Stimulated activated naive CD8-positive, alpha-beta T cell treated with anti-CD3 and anti-CD28 coated beads, Interleukin-15, Interleukin-2, amounts not matched to agents 100 ng/mL and 50 ng/mL, for 24 hours (primary cell): ENCODE measurements around the gene NPHP4.
A peak's percentile ranks its signal among the peaks of the same experiment; 100 is the strongest.

Experiments
- H3K27ac Mint-ChIP-seq: one replicate; pipeline ENCODE4 v1.8.0; 2021; ENCODE audit warnings: mild to moderate bottlenecking, mixed read lengths
- H3K27me3 Mint-ChIP-seq: one replicate; pipeline ENCODE4 v1.8.0; 2021; ENCODE audit warnings: mixed read lengths
- H3K36me3 Mint-ChIP-seq: one replicate; pipeline ENCODE4 v1.8.0; 2021; ENCODE audit warnings: low read depth, mixed read lengths
- H3K4me1 Mint-ChIP-seq: one replicate; pipeline ENCODE4 v1.8.0; 2021; ENCODE audit warnings: low read depth, mixed read lengths
- H3K4me3 Mint-ChIP-seq: one replicate; pipeline ENCODE4 v1.8.0; 2021; ENCODE audit warnings: mild to moderate bottlenecking, mixed read lengths
- H3K9me3 Mint-ChIP-seq: one replicate; pipeline ENCODE4 v1.8.0; 2021; ENCODE audit warnings: mixed read lengths

The NPHP4 gene

GRCh38 chr1:5992026-5992813 lies at the start of gene NPHP4:
Gene NPHP4, minus strand, starts transcription at chr1:5992425. Its CDS starts 6,136 bp downstream, at chr1:5986289.
- H3K4me1 Mint-ChIP-seq = peaks cover 21% of the 10 kb centered on the region
- no peaks in the 10 kb centered on the region for H3K27me3 Mint-ChIP-seq
- H3K9me3 Mint-ChIP-seq = no peaks in the 10 kb centered on the region
- H3K4me3 Mint-ChIP-seq = peak within 1 kb of the TSS; percentile 95
- H3K36me3 Mint-ChIP-seq = no peaks in the 10 kb centered on the region
- peak within 1 kb of the TSS; percentile 93 for H3K27ac Mint-ChIP-seq

GRCh38 chr1:6041432-6042062 lies 49.3 kb upstream of the NPHP4 start:
- peaks cover 41% of the 10 kb centered on the region for H3K36me3 Mint-ChIP-seq
- H3K27ac Mint-ChIP-seq = peak overlapping the region; percentile 77
- no peaks in the 10 kb centered on the region for H3K9me3 Mint-ChIP-seq
- no peaks in the 10 kb centered on the region for H3K27me3 Mint-ChIP-seq
- no peak overlapping the region for H3K4me3 Mint-ChIP-seq
- H3K4me1 Mint-ChIP-seq = peaks cover 17% of the 10 kb centered on the region

- no peak overlapping the region for H3K27ac Mint-ChIP-seq
- H3K36me3 Mint-ChIP-seq = peaks cover 40% of the 10 kb centered on the region
- no peaks in the 10 kb centered on the region for H3K27me3 Mint-ChIP-seq
- H3K4me3 Mint-ChIP-seq = no peak overlapping the region
- H3K9me3 Mint-ChIP-seq = no peaks in the 10 kb centered on the region
- peaks cover 23% of the 10 kb centered on the region for H3K4me1 Mint-ChIP-seq
Measured at GRCh38 chr1:6040861-6041415, 48.7 kb upstream of the NPHP4 start.

- Mint-ChIP-seq H3K4me1 (peaks cover 28% of the 10 kb centered on the region), H3K9me3 (no peaks in the 10 kb centered on the region), H3K4me3 (no peak overlapping the region), H3K36me3 (peaks cover 41% of the 10 kb centered on the region), H3K27me3 (no peaks in the 10 kb centered on the region), H3K27ac (no peak overlapping the region)
Measured at GRCh38 chr1:6040444-6040843, 48.2 kb upstream of the NPHP4 start.

- H3K9me3 Mint-ChIP-seq = no peaks in the 10 kb centered on the region
Measured at GRCh38 chr1:6039031-6039430, 46.8 kb upstream of the NPHP4 start.

GRCh38 chr1:6038603-6039002 lies 46.4 kb upstream of the NPHP4 start:
- no peaks in the 10 kb centered on the region for H3K9me3 Mint-ChIP-seq
- H3K27ac Mint-ChIP-seq = no peak overlapping the region

More at GRCh38 chr1:6039031-6039430, 46.8 kb upstream of the NPHP4 start:
- Mint-ChIP-seq H3K27me3 (no peaks in the 10 kb centered on the region), H3K36me3 (peaks cover 37% of the 10 kb centered on the region), H3K4me1 (peaks cover 37% of the 10 kb centered on the region), H3K4me3 (no peak overlapping the region), H3K27ac (no peak overlapping the region)

GRCh38 chr1:6037338-6037762 lies 45.1 kb upstream of the NPHP4 start:
- Mint-ChIP-seq H3K4me3 (peak overlapping the region; percentile 39), H3K27ac (no peak overlapping the region), H3K36me3 (peaks cover 44% of the 10 kb centered on the region)

More at GRCh38 chr1:6038603-6039002, 46.4 kb upstream of the NPHP4 start:
- Mint-ChIP-seq H3K27me3 (no peaks in the 10 kb centered on the region), H3K4me1 (peaks cover 38% of the 10 kb centered on the region), H3K4me3 (no peak overlapping the region), H3K36me3 (peaks cover 34% of the 10 kb centered on the region)

GRCh38 chr1:6035719-6036118 lies 43.5 kb upstream of the NPHP4 start:
- peaks cover 51% of the 10 kb centered on the region for H3K36me3 Mint-ChIP-seq
- H3K4me1 Mint-ChIP-seq = peaks cover 67% of the 10 kb centered on the region
- H3K4me3 Mint-ChIP-seq = no peak overlapping the region
- H3K27ac Mint-ChIP-seq = peak overlapping the region; percentile 52
- H3K9me3 Mint-ChIP-seq = no peaks in the 10 kb centered on the region
- no peaks in the 10 kb centered on the region for H3K27me3 Mint-ChIP-seq

More at GRCh38 chr1:6037338-6037762, 45.1 kb upstream of the NPHP4 start:
- Mint-ChIP-seq H3K27me3 (no peaks in the 10 kb centered on the region), H3K4me1 (peaks cover 50% of the 10 kb centered on the region), H3K9me3 (no peaks in the 10 kb centered on the region)

- no peaks in the 10 kb centered on the region for H3K27me3 Mint-ChIP-seq
- H3K9me3 Mint-ChIP-seq = no peaks in the 10 kb centered on the region
- peak overlapping the region; percentile 79 for H3K27ac Mint-ChIP-seq
- H3K36me3 Mint-ChIP-seq = peaks cover 55% of the 10 kb centered on the region
- no peak overlapping the region for H3K4me3 Mint-ChIP-seq
- H3K4me1 Mint-ChIP-seq = peaks cover 71% of the 10 kb centered on the region
Measured at GRCh38 chr1:6035303-6035702, 43.1 kb upstream of the NPHP4 start.

GRCh38 chr1:6034750-6035096 lies 42.5 kb upstream of the NPHP4 start:
- Mint-ChIP-seq H3K36me3 (peaks cover 61% of the 10 kb centered on the region), H3K9me3 (no peaks in the 10 kb centered on the region), H3K27me3 (no peaks in the 10 kb centered on the region), H3K4me3 (no peak overlapping the region), H3K4me1 (peaks cover 77% of the 10 kb centered on the region), H3K27ac (peak overlapping the region; percentile 79)

- Mint-ChIP-seq H3K36me3 (peaks cover 65% of the 10 kb centered on the region), H3K27ac (no peak overlapping the region), H3K9me3 (no peaks in the 10 kb centered on the region), H3K27me3 (no peaks in the 10 kb centered on the region), H3K4me1 (peaks cover 79% of the 10 kb centered on the region), H3K4me3 (no peak overlapping the region)
Measured at GRCh38 chr1:6033986-6034749, 41.9 kb upstream of the NPHP4 start.

GRCh38 chr1:6033124-6033523 lies 40.9 kb upstream of the NPHP4 start:
- peak overlapping the region; percentile 6 for H3K4me3 Mint-ChIP-seq
- H3K36me3 Mint-ChIP-seq = peaks cover 73% of the 10 kb centered on the region
- no peaks in the 10 kb centered on the region for H3K9me3 Mint-ChIP-seq
- peak overlapping the region; percentile 85 for H3K27ac Mint-ChIP-seq
- H3K27me3 Mint-ChIP-seq = no peaks in the 10 kb centered on the region
- peaks cover 88% of the 10 kb centered on the region for H3K4me1 Mint-ChIP-seq

- Mint-ChIP-seq H3K36me3 (peaks cover 67% of the 10 kb centered on the region), H3K9me3 (no peaks in the 10 kb centered on the region), H3K27ac (peak overlapping the region; percentile 75), H3K4me3 (peak overlapping the region; percentile 94), H3K4me1 (peaks cover 81% of the 10 kb centered on the region), H3K27me3 (no peaks in the 10 kb centered on the region)
Measured at GRCh38 chr1:6030547-6031261, 38.5 kb upstream of the NPHP4 start.

GRCh38 chr1:6030132-6030531 lies 37.9 kb upstream of the NPHP4 start:
- peaks cover 64% of the 10 kb centered on the region for H3K36me3 Mint-ChIP-seq
- peaks cover 81% of the 10 kb centered on the region for H3K4me1 Mint-ChIP-seq
- peak overlapping the region; percentile 94 for H3K4me3 Mint-ChIP-seq
- H3K9me3 Mint-ChIP-seq = no peaks in the 10 kb centered on the region
- peak overlapping the region; percentile 75 for H3K27ac Mint-ChIP-seq
- no peaks in the 10 kb centered on the region for H3K27me3 Mint-ChIP-seq
